HG03159 (cell line): ENCODE results near the gene PRKAR1A.

Experiments
- ATAC-seq: cut with Tn5 transposase; IDR thresholded peaks from one replicate; pipeline ENCODE4 v1.9.1; 2021; ENCODE audit warnings: mild to moderate bottlenecking, moderate library complexity; ENCODE audit not compliant: unreplicated experiment

PRKAR1A gene

DNA sequence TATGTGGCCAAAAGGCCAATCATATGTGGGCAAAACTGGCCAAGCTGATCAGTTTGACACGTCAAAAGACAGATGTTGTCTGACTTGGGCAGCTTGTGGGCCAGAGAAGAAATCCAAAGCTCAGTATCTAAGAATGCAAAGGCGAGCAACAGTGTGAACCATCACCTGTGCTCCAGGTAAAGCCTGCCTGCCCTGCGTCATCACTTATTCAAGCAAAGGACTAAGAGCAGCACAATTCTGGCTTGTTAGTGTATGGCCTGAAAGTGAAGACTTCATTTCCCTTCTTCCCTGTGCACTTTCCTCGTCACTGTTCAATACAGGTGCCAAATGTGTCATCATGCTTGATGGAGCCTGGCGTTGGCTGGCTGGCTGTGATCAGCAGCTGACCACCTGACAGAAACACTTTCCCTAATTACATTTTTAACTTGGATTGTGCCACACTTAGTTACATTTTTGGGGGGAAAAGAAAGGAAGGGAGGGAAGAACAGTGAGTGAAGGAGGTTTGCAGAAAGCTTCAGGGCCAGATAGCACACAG is 84.2 kb downstream of the PRKAR1A start:
- ATAC-seq, result no peak

DNA sequence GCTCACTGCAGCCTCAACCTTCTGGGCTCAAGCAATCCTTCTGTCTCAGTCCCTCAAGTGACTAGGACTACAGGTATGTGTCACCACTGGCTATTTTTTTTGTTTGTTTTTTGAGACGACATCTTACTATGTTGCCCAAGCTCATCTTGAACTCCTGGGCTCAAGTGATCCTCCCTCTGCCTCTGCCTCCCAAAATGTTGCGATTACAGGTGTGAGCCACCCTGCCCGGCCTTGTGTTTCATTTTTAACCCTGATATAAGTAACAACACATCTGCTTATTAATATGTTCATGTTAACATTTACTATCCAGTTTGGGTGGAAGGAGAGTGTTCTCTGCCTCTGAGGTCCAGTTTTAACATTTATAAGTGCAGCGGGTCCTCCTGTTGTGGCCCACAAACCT is 85.8 kb downstream of the PRKAR1A start:
- ATAC-seq, result no peak

DNA sequence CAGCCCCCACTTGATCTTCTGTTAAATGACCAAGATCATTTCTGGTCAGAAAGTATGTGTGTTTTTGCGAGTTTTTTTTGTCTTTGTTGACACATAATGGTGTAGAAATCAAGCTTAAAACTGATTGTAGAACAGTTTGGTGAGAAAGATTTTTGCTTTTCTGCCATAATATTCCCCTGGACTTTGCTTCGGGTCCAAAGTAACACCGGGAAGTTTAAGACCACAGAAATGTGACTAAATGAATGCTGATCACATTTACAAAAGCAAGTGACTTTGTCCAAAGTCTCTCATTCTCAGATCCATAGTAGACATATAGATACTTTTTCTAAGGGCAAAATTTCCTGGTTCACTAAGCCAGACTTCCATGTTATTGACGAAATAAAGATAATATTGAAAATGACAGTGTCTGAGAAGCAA is 86.3 kb downstream of the PRKAR1A start:
- no peak for ATAC-seq

DNA sequence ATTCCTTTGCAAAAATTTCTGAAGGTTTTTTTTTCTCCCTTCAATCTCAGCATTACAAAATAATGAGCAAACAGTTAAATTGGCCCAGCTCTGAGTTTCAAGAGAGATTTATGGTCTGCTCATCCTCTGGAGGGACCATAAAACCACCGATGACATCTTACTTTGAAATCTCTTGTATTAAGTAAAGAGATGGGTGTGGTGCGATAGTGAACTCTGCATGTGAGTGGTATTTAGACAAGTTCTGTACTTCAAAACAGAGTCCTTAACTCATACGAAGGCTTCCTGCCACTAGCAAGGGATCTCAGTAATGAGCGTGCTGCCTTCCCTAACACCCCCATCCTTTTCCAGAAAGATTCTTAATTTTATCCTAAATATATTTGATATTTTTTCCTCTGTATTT is 86.9 kb downstream of the PRKAR1A start:
- ATAC-seq, result no peak

DNA sequence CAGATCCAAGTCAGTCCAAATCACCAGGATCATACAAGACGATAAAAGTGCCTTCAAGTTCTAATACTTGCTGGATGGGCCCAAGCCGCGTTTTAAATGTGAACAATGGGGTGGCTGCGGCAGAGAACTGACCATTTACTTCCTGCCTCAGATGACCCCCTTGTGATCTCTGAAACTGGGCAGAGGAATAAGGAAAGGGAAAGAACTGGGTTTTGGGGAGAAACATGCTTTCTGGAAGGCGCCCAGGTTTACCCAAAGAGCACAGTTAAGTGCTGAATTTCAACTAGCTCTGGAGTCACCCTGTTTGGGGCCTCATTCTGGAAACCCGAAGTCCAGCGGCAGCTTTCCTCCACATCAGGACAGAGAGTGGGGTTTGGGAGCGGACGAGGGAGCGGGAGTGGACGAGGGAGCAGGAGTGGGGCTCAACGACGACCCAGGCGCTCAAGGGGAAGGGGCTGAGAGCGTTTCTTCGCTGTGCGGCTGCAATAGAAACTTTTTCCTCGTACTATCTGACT is 87.4 kb downstream of the PRKAR1A start:
- ATAC-seq, result no peak

DNA sequence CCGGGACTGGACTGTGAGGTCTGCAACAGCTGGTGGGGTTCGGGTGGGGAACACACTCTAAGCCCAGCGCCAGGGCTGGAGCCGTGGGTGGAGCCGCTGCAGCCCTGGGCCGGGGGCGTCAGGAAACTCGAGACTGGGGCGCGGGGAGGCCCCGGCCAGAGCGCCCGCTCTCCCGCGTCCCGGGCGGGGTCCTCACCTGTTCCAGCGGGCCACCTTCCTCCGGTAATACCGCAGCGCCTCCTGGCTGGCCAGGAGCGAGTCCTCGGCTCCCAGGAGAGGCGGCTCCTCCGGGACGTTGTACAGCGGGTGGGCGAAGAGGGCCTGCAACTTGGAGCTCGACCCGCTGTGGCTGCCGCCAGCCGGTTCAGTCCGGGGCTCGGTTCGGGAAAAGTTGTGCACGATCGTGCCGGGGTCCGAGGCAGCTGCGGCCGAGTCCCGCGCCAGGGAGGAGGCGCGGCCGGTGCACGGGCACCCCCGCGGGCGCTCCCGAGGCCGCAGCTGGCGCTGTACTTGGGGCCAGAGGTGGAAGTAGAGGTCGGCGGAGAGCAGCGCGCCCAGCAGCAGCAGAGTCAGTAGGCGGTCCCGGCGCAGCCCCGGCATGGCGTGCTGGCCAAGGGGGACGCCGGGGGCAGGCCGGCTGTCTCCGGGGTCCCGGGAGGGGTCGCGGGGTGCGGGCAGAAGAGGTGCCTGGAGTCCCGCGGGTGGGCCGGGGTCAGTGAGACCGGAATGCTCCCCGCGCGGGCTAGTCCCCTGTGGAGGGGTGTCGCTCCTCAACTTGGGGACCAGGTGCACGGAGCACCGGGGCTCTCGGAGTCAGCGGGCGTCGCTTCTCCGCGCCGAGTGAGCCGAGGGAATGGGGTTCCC is 88.1 kb downstream of the PRKAR1A start:
- no peak for ATAC-seq
